Endometrium (tissue), 2 donors: Measurements from ENCODE around the gene GRN.
"Not testable (repeated sequence)": the region's sequence is repeated elsewhere in the genome, so short reads cannot be mapped to it uniquely, and the experiment has no call there.

Source experiments
- FAIRE-seq: peaks from 2 replicates; lab custom pipeline; 2012; peaks lifted over from hg19 to GRCh38; lab: Jason Lieb, UNC
- donor health status: control.
- donor health status: control.

GRN gene

GRCh38 chr17:44361292-44362260 is 16.5 kb downstream of the GRN start:
- FAIRE-seq = no peak

DNA sequence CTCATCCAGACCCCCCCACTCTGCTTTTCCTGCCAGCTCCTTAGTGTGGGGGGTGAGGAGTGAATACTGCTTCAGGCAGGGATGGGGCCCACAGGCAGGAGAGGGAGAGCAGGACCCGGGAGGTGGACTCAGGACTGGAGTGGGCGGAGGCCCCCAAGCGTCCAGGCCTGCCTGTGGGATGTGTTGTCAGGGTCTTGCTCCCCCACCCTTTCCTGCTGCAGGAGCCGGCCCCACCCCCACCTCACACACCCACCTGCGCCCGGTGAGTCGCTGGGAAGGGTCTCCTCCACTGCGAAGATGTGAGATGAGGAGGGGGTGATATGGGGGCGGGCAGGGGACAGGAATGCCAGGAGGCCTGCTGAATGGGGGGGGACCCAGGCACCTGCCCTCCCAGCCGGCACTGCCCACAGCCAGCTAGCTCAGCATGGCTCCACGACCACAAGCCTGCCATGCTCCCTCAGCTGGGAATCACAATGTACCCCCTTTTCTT is 17.4 kb downstream of the GRN start:
- FAIRE-seq = no peak

DNA sequence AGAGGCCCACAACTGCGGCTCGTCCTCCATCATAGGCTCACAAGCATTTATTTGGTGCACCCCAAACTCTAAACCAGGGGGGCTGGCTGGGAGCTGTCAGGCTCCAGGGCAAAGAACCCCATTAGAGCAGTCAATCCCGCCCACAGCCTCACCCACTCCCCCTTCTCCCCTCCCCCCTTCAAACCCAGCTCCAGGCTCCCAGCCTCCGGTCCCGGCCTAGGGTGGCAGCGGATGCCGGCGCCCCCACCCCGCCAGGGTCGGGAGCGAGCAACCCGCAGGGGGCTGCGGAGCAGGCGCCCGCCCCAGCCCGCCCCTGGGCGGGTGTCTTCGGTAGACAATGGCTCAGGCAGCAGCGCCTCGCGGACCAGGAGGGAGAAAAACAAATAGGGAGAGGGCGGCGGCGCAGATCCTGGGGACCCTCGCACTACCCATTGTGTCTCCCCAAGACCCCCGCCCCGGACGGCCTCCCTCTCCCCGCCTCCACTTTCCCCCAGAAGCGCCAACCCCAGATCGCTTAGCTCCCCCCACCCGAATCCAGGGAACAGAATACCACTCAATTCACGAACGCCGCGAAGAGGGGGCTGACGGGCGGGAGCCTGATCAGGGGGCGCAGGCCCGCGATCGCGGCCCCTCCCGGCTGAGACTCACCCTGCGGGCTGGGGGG is 18.0 kb downstream of the GRN start:
- FAIRE-seq = no peak

GRCh38 chr17:44363613-44364159 is 18.6 kb downstream of the GRN start, which contains the start of gene FAM171A2:
TSS of gene FAM171A2 (minus strand) at chr17:44363853. CDS start at chr17:44363714, 139 bp downstream.
- no peak for FAIRE-seq

DNA sequence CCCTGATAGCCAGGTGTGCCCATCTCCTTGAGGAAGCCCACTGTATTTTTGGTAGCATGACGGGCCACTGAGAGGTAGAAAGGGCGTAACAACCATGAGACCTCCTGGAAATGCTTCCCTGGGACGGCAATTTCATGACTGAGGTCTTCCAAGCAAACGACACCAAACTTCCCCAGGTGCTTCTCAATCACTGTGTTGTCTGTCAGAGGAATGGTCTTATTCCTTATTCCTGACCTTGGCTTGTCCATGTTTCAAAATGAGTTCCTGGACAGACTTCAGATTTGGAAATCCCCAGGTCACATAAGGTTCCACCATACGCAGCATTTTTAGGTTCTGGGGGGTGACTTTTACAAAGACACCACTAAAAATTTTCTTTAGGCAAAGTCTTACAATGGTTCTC is 19.9 kb downstream of the GRN start:
- not testable (repeated sequence) for FAIRE-seq

GRCh38 chr17:44367231-44367979 is 22.3 kb downstream of the GRN start:
- no peak for FAIRE-seq

- FAIRE-seq = not testable (repeated sequence)
Measured at GRCh38 chr17:44368391-44369243, 23.5 kb downstream of the GRN start.

DNA sequence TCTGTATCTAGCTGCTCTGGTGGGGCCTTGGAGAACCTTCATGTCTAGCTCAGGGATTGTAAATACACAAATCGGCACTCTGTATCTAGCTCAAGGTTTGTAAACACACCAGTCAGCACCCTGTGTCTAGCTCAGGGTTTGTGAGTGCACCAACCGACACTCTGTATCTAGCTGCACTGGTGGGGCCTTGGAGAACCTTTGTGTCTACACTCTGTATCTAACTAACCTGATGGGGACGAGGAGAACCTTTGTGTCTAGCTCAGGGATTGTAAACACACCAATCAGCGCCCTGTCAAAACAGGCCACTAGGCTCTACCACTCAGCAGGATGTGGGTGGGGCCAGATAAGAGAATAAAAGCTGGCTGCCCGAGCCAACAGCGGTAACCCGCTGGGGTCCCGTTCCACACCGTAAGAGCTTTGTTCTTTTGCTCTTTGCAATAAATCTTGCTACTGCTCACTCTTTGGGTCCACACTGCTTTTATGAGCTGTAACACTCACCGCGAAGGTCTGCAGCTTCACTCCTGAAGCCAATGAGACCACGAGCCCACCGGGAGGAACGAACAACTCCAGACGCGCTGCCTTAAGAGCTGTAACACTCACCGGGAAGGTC is 24.4 kb downstream of the GRN start:
- FAIRE-seq = not testable (repeated sequence)

DNA sequence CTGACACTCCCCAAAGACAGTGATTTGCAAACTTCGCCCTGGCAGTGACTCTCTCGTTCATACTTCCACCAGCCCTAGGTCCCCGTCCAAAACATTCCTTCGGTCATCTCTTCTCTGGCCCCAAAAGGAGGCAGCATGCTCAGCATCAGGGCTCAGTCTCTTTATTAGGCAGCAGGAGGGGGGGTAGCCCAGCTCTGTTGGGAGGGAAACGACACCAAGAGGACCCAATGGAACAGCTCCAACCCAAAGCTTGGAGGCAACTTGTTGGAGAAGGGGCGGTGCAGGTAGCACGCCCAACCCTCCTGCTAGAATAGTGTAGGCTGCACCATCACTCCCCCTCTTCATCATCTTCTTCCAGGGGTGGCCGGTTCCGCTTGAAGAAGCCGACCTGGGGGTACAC is 26.9 kb downstream of the GRN start:
- no peak for FAIRE-seq

- FAIRE-seq = no peak
Measured at GRCh38 chr17:44374306-44375195, 29.4 kb downstream of the GRN start.

DNA sequence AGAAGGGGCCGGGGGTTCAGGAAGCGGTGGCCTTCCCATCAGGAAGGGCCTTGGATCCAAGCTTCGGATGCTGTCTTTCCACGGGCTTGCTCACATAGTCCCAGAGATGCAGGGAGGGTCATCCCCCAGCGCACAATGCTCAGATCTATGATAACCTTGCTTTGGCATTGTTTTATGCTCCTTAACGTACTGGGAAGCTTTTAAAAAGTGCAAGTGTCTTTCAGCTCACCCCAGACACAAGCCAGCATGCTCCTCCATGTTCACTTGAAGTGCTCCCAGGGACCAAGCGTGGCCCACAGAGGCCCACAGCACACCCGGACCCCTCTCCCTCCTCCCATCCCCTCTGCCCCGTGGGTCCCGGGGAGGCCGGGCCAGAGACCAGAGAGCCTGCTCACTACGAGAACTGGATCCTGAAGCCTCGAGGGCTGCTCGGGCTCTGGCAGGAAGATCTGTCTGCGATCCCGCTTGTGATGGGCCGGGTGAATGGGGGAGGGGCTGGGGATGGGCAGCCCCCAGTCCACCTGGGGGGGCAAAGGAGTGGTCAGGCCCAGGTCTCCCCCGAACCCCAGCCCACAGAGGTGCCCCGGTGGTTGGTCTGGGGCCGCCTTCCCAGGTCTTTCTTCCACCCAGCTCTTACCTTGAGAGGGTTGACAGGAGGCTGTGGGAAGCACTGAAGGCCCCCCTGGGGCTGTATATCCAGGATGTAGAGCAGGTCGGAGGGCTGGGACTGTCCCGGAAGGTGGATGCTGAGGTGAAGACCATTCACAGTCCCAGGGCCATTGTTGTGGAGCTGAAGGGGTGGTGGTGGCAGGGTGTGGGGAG is 30.3 kb downstream of the GRN start:
- FAIRE-seq = no peak

- FAIRE-seq = no peak
Measured at GRCh38 chr17:44376124-44376523, 31.0 kb downstream of the GRN start.

- FAIRE-seq = no peak
Measured at GRCh38 chr17:44376779-44377178, 31.7 kb downstream of the GRN start.

DNA sequence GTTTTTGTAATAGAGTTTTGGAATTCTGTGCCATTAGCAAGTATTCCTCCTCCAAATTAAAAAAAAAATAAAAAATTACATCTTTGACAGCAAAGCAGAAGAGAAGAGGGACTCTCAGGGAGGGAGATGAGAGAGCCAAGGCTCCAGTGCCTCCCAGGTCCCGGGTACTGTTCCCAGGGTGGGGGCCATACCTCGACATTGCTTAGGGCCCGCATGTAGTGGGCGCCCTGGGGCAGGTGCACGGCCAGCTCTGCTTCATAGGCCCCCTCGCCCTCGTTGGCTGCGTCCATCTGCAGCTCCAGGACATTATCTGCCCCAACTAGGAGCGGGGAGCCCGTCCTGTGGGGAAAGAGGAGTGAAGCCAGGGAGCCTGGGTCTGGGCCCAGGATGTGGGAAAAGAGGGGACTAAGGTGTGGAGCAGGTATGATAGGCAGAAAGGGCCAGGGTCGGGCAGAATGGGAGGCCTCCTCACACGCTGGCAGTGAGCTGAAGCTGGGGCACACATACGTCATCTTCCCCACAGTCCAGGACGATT is 33.1 kb downstream of the GRN start:
- FAIRE-seq = no peak

- FAIRE-seq = no peak
Measured at GRCh38 chr17:44379887-44380286, 34.8 kb downstream of the GRN start.

- no peak for FAIRE-seq
Measured at GRCh38 chr17:44380767-44381166, 35.7 kb downstream of the GRN start.

GRCh38 chr17:44381810-44382305 is 36.8 kb downstream of the GRN start:
- no peak for FAIRE-seq

- FAIRE-seq = no peak
Measured at GRCh38 chr17:44382917-44383316, 37.8 kb downstream of the GRN start.
